Stimulated activated CD8-positive, alpha-beta memory T cell treated with anti-CD3 and anti-CD28 coated beads, Interleukin-7, amount 100 ng/mL, for 48 hours (primary cell): ENCODE measurements around the gene SLC3A2.
A peak's percentile ranks its signal among the peaks of the same experiment; 100 is the strongest.
"Not testable (repeated sequence)": the region's sequence is repeated elsewhere in the genome, so short reads cannot be mapped to it uniquely, and the experiment has no call there.

Source experiments
- DNase-seq, 2 donors: peaks; one replicate each; pipeline ENCODE4 v3.0.0-alpha.2; 2020; ENCODE audit warnings: low read depth in 1 of 2; ENCODE audit errors: extremely low read depth in 1 of 2

The SLC3A2 gene

DNA sequence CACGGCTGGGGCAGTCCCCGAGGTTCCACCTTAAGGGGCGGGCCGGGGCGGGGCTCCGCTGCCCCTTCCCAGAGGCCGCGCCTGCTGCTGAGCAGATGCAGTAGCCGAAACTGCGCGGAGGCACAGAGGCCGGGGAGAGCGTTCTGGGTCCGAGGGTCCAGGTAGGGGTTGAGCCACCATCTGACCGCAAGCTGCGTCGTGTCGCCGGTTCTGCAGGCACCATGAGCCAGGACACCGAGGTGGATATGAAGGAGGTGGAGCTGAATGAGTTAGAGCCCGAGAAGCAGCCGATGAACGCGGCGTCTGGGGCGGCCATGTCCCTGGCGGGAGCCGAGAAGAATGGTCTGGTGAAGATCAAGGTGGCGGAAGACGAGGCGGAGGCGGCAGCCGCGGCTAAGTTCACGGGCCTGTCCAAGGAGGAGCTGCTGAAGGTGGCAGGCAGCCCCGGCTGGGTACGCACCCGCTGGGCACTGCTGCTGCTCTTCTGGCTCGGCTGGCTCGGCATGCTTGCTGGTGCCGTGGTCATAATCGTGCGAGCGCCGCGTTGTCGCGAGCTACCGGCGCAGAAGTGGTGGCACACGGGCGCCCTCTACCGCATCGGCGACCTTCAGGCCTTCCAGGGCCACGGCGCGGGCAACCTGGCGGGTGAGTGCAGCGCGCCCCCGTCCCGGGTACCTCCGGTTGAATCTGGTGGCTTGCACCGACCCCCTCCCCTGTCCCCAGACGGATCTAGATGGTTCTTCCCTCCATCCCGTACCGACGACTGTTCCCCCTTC is at the start of gene SLC3A2:
Gene SLC3A2 (plus strand): TSS at position 94 of the 776 bp plus-strand sequence. CDS start 128 bp downstream, at position 222.
- peak; percentile 77 to 80 for DNase-seq

GRCh38 chr11:62830904-62831519 is 49.7 kb upstream of the SLC3A2 start:
- DNase-seq: no peak

- DNase-seq: peak; percentile 98 to 99
Observed at GRCh38 chr11:62831520-62832335, 49.0 kb upstream of the SLC3A2 start, which contains the start of gene STX5. Gene STX5 (minus strand): TSS chr11:62832051. CDS start chr11:62831243, 808 bp downstream.

GRCh38 chr11:62832336-62833234 is 48.1 kb upstream of the SLC3A2 start, which contains the start of gene TEX54:
Gene TEX54 (minus strand): TSS chr11:62832841.
- DNase-seq: no peak

GRCh38 chr11:62835336-62835735 is 45.4 kb upstream of the SLC3A2 start:
- no peak for DNase-seq

DNA sequence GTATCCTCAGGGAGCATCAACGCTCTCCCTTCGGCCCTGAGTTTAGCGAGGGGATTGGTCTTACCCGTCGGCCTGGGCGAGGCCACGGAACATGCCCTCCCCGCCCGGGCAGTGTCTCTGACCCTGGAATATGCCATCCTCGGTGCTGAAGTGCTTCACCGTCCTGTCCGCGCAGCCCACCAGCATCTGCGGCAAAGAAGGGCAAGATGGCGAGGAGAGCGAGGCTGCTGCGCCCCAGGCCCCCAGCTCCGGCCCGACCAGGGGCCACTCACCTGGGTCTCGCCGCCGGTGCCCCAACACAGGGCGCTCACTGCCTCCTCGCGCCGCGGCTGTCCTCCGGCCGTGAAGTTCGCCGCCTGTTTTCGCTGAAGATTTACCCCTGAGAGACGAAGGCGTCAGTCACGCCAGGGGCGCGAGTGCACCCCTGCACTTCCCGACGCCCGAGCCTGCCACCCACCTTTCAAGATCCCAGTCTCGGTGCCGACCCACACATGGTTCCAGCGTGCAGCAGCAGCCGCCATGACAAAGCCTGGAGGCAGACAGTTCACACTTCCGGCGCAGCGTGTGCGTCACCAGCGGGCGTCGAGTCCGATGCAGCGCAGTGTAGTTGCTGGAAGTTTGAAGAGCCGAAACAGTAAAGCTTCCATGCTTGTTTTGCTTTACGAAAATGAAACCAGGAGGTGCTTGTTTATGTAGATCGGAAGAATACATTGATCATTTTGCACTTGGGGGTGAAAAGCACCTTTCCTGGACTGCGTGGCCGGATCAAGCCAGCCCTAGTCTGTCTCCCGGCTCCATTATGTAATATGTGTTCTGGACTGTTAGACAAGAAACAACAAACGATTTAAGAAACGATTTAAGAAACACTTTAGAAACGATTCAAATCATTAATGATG is 41.4 kb upstream of the SLC3A2 start, which contains the start of gene WDR74:
Gene WDR74 (minus strand): TSS at position 541 of the 896 bp plus-strand sequence. CDS start 20 bp downstream, at position 521.
- DNase-seq: peak; percentile 81 to 86

DNA sequence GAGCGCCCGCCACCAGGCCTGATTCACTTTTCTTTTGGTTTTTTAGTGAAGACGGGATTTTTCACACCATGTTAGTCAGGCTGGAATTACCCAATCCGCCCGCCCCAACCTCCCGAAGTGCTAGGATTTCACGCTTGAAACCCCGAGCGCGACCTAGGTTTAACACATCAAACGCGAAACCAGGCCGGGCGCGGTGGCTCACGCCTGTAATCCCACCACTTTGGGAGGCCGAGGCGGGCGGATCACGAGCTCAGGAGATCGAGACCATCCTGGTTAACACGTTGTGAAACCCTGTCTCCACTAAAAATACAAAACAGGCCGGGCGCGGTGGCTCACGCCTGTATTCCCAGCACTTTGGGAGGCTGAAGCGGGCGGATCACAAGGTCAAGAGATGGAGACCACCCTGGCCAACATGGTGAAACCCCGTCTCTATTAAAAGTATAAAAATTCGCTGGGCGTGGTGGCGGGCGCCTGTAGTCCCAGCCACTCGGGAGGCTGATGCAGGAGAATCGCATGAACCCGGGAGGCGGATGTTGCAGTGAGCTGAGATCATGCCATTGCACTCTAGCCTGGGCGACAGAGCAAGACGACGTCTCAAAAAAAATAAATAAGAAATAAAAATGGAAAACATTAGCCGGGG is 39.9 kb upstream of the SLC3A2 start:
- DNase-seq: peak; percentile 69 to 78

GRCh38 chr11:62841361-62842170 is 39.1 kb upstream of the SLC3A2 start:
- peak; percentile 54 to 79 for DNase-seq

- DNase-seq: peak in 1 of 2 donors; percentile 46
Observed at GRCh38 chr11:62842171-62842741, 38.4 kb upstream of the SLC3A2 start.

DNA sequence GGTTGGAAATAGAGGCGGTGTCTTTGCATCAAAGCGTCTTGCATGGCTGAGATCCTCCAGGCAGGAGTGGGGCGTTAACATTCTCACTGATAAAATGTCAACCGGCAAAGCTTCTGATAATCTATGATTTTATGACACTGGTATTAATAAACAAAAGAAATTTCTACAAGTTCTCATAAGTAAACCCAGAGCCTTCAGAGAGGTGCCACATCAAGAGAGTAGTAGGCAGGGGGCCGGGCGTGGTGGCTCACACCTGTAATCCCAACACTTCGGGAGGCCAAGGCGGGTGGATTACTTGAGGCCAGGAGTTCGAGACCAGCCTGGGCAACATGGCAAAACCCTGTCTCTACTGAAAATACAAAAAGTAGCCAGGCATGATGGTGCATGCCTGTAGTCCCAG is 37.8 kb upstream of the SLC3A2 start:
- DNase-seq: not testable (repeated sequence)

DNA sequence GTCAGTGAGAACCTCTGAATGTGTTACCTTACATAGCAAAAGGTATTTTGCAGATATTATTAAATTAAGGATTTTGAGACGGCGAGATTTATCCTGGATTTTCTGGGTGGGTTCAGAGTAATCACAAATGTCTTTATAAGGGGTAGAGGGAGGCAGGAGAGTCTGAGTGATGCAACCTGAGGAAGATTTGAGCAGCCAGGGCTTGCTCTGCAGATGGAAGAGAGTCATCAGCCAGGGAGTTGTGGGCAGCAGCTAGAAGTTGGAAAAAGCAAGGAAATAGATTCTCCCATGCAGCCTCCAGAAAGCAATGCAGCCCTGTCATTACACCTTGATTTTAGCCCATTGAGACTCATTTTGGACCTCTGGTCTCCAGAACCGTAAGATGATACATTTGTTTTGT is 37.2 kb upstream of the SLC3A2 start:
- no peak for DNase-seq

DNA sequence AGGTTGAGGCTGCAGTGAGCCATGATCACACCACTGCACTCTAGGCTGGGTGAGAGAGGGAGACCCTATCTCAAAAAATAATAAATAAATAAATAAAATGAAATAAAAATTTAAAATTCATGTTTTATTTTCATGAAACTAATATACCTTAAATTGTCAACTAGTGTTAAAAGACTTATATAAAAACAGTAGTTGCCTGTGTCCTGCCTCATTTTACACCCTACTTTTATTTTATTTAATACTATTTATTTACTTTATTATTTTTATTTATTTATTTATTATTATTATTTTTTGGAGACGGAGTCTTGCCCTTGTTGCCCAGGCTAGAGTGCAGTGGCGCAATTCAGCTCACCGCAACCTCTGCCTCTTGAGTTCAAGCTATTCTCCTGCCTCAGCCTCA is 36.5 kb upstream of the SLC3A2 start:
- no peak for DNase-seq

- DNase-seq: no peak
Observed at GRCh38 chr11:62846177-62846576, 34.5 kb upstream of the SLC3A2 start.

DNA sequence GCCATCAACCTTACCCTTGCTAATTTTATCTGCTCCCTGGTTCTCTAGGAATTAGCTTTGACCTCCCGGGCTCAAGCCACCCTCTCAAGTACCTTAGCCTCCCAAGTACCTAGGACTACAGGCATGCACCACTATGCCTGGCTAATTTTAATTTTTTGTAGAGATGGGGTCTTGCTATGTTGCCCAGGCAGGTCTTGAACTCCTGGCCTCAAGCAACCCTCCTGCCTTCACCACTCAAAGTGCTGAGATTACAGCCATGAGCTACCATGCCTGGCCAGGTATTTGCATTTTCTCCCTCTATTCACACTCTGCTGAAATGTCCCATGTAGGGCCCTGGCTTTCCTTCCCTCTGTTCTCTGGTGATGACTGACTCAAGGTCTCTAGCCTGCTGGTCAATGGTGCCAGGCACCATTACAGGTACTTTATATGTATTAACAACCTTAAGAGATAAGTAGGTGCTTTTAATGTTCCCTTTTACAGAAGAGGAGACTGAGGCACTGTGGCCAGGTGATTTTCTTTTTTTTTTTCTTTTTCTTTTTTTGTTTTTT is 32.9 kb upstream of the SLC3A2 start:
- DNase-seq: no peak

- DNase-seq: peak in 1 of 2 donors; percentile 24
Observed at GRCh38 chr11:62850911-62851806, 29.5 kb upstream of the SLC3A2 start.
